Upper lobe of left lung (tissue), 6 donors: ENCODE results near the gene BCAT1. TPM values are rescaled to one million over a fixed set of nuclear protein-coding genes. Genes with fewer than 3 reads are reported as not detected.
"Not testable (repeated sequence)": the region's sequence is repeated elsewhere in the genome, so short reads cannot be mapped to it uniquely, and the experiment has no call there.

Experiments used
- ATAC-seq, 2 donors: fragments of 200-7000 bp; cut with Tn5 transposase; one replicate each; pipeline ENCODE4 v1.9.1; 2022; ENCODE audit warnings: mild to moderate bottlenecking in 2 of 2, moderate library complexity in 2 of 2; ENCODE audit not compliant: low FRiP score in 2 of 2
- DNase-seq, 2 donors: peaks; one replicate each; pipeline ENCODE4 v3.0.0-alpha.2; 2019 to 2020
- H3K27ac ChIP-seq, 4 donors: fragments of 200-600 bp; sonication (generic); one replicate each; pipeline ENCODE4 v1.5.1; 2016 to 2019
- H3K27me3 ChIP-seq, 4 donors: fragments of 200-600 bp; sonication (generic); one replicate each; pipeline ENCODE4 v1.5.1; 2017 to 2019
- H3K36me3 ChIP-seq, 4 donors: fragments of 200-600 bp; sonication (generic); one replicate each; pipeline ENCODE4 v1.5.1; 2016 to 2019
- H3K4me1 ChIP-seq, 4 donors: fragments of 200-600 bp; sonication (generic); one replicate each; pipeline ENCODE4 v1.5.1; 2018 to 2019
- H3K4me3 ChIP-seq, 4 donors: fragments of 200-600 bp; sonication (generic); one replicate each; pipeline ENCODE4 v1.5.1; 2017 to 2019; ENCODE audit warnings: mild to moderate bottlenecking in 2 of 4, moderate library complexity in 1 of 4
- H3K9me3 ChIP-seq, 4 donors: fragments of 200-600 bp; sonication (generic); one replicate each; pipeline ENCODE4 v1.5.1; 2018 to 2019
- CTCF ChIP-seq, 6 experiments: fragments of 450-650 bp in 4 of 6; fragments of 200-600 bp in 2 of 6; sonication (generic) in 2 of 6; IDR thresholded peaks; one replicate each; pipeline ENCODE4 v1.5.1; 2016 to 2019; ENCODE audit warnings: antibody characterized with exemption in 6 of 6
- EP300 ChIP-seq, 4 donors: sonication (generic); formaldehyde crosslinking; IDR thresholded peaks; one replicate each; pipeline ENCODE4 v1.5.1; 2017; ENCODE audit warnings: antibody characterized with exemption in 4 of 4, control low read depth in 2 of 4
- POLR2A ChIP-seq, 4 donors: fragments of 450-650 bp; IDR thresholded peaks; one replicate each; pipeline ENCODE4 v1.5.1; 2016 to 2017; ENCODE audit warnings: antibody characterized with exemption in 4 of 4, mild to moderate bottlenecking in 2 of 4
- POLR2AphosphoS5 ChIP-seq, 2 donors: sonication (generic); formaldehyde crosslinking; IDR thresholded peaks; one replicate each; pipeline ENCODE4 v1.5.1; 2017; ENCODE audit warnings: antibody characterized with exemption in 2 of 2
- WGBS, 2 donors: methylation state at CpG; one replicate each; pipeline ENCODE4 v1.1.5; 2017 to 2018; 5-methylcytosine and 5-hydroxymethylcytosine counted together
- total RNA-seq, 6 donors: library from RNA; depleted of rRNA in 4 of 6; stranded (reverse); fragments of >200 nt in 4 of 6; gene quantifications; one replicate each; pipeline versions ENCODE4 v1.1.0 to v1.2.1, GENCODE V29; 2016 to 2021
- donor health status: DM: no; HTN: no; CAD: no; lungs with moderate emphysema.
- donor health status: DM: no; HTN: yes; CAD: no; lungs with severe emphysema.

The BCAT1 gene
- total RNA-seq, 6 donors from 2014 or later = 52.7 to 145 (median 72.7) TPM

DNA sequence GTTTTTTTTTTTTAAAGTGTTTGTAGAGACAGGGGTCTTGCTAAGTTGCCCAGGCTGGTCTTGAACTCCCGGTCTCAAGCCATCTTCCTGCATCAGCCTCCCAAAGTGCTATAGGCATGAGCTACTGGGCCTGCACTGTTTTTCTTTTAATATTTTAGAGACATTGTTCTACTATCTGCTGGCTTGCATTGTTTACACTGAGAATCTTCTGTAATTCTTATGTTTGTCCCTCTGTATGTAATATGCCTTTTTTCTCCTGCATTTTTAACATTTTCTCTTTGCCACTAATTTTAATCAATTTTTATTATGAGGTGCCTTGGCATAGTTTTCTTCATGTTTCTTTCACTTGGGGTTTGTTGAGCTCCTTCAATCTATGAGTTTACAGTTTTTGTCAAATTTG is 15.4 kb upstream of the BCAT1 start:
- WGBS, 2 donors = 92 to 97% methylated on average over 1 of the region's 1 CpG
- TF ChIP-seq CTCF (IDR thresholded peaks at IDR 0.05) (no peak), POLR2AphosphoS5 (IDR thresholded peaks at IDR 0.05) (no peak), EP300 (IDR thresholded peaks at IDR 0.05) (no peak), POLR2A (IDR thresholded peaks at IDR 0.05) (no peak)
- no peak for ATAC-seq
- Histone ChIP-seq H3K4me1 (no peaks in the 10 kb centered on the region), H3K9me3 (peaks cover 0 to 4% (median 3%) of the 10 kb centered on the region in 4 donors), H3K27ac (no peak overlapping the region), H3K36me3 (no peaks in the 10 kb centered on the region), H3K4me3 (no peak overlapping the region), H3K27me3 (no peaks in the 10 kb centered on the region)
- no peak for DNase-seq

- ATAC-seq = peak; percentile 63 to 77
- H3K36me3 ChIP-seq = no peaks in the 10 kb centered on the region
These were observed 11.4 kb upstream of the BCAT1 start for GRCh38 chr12:24960222-24960855.

GRCh38 chr12:24956351-24956750 is 7.5 kb upstream of the BCAT1 start:
- not testable (repeated sequence) for H3K27ac ChIP-seq, H3K9me3 ChIP-seq, DNase-seq, H3K4me3 ChIP-seq, H3K36me3 ChIP-seq, H3K27me3 ChIP-seq, H3K4me1 ChIP-seq, ATAC-seq
- WGBS, 2 donors = 87 to 94% methylated on average over 6 of the region's 6 CpGs

More at GRCh38 chr12:24960222-24960855, 11.4 kb upstream of the BCAT1 start:
- TF ChIP-seq CTCF (IDR thresholded peaks at IDR 0.05) (peak in 5 of 6 experiments; percentile 35 to 48 (median 44)), POLR2A (IDR thresholded peaks at IDR 0.05) (no peak)
- Histone ChIP-seq H3K9me3 (peaks cover 0 to 4% (median 3%) of the 10 kb centered on the region in 4 donors), H3K27ac (no peak overlapping the region), H3K4me1 (no peaks in the 10 kb centered on the region), H3K4me3 (no peak overlapping the region), H3K27me3 (no peaks in the 10 kb centered on the region)
- 41 to 42% methylated on average over 1 to 2 of the region's 2 CpGs for WGBS, 2 donors
- no peak for DNase-seq

GRCh38 chr12:24955853-24956252 is 7.0 kb upstream of the BCAT1 start:
- WGBS, 2 donors = 86 to 98% methylated on average over 17 to 18 of the region's 18 CpGs
- H3K9me3 ChIP-seq = no peaks in the 10 kb centered on the region
- DNase-seq = peak in 1 of 2 donors; percentile 67
- no peaks in the 10 kb centered on the region for H3K27me3 ChIP-seq
- H3K4me1 ChIP-seq = no peaks in the 10 kb centered on the region
- no peak for ATAC-seq
- no peak overlapping the region for H3K4me3 ChIP-seq
- no peak overlapping the region for H3K27ac ChIP-seq
- TF ChIP-seq POLR2AphosphoS5 (IDR thresholded peaks at IDR 0.05) (no peak), CTCF (IDR thresholded peaks at IDR 0.05) (no peak), EP300 (IDR thresholded peaks at IDR 0.05) (no peak), POLR2A (IDR thresholded peaks at IDR 0.05) (no peak)
- H3K36me3 ChIP-seq = no peaks in the 10 kb centered on the region

DNA sequence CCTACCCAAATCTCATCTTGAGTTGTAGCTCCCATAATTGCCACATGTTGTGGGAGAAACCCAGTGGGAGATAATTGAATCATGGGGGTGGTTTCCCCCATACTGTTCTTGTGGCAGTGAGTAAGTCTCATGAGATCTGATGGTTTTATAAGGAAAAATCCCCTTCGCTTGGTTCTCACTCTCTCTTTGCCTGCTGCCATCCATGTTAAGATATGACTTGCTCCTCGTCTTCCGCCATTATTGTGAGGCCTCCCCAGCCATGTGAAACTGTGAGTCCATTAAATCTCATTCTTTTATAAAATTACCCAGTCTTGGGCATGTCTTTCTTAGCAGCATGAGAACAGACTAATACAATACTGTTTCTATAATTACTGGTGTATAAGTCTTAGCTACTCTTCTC is 6.5 kb upstream of the BCAT1 start:
- TF ChIP-seq POLR2AphosphoS5 (IDR thresholded peaks at IDR 0.05) (no peak), POLR2A (IDR thresholded peaks at IDR 0.05) (no peak), EP300 (IDR thresholded peaks at IDR 0.05) (no peak), CTCF (IDR thresholded peaks at IDR 0.05) (no peak)
- Histone ChIP-seq H3K4me1 (no peaks in the 10 kb centered on the region), H3K27me3 (no peaks in the 10 kb centered on the region), H3K4me3 (no peak overlapping the region), H3K36me3 (no peaks in the 10 kb centered on the region), H3K27ac (no peak overlapping the region), H3K9me3 (no peaks in the 10 kb centered on the region)
- WGBS, 2 donors = 88 to 94% methylated on average over 3 of the region's 3 CpGs
- DNase-seq (no peak), ATAC-seq (no peak)
